Measurements from ENCODE around the gene SYDE2.

SYDE2 gene

DNA sequence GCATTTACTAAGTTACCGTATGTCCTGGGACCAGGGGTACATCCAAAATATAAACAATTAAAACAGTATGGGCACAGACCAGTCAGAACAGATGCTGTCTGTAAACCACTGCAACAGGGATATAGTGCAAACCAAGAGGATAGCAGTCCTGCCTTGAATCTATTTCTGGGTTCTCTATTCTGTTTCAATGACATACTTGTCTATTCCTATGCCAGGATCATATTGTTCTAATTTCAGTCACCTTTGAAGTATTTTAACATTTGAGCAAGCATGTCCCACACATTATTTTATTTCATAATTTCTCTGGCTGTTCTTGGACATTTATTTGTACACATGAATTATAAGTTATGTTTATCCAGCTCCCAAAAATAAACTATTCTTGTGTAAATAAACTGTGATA, 28.2 kb upstream of the SYDE2 start:
- Histone ChIP-seq H3K27me3 (ENCODE audit: control insufficient read depth, insufficient read depth, low read length) (no peaks in the 10 kb centered on the region), H3K4me3 (ENCODE audit: low read depth, low read length) (no peak overlapping the region), H3K4me1 (ENCODE audit: control insufficient read depth, insufficient read depth, low read length) (peaks cover 13% of the 10 kb centered on the region), H3K9ac (ENCODE audit: low read depth, low read length) (no peak overlapping the region), H3K36me3 (ENCODE audit: control insufficient read depth, insufficient read depth, low read length) (no peaks in the 10 kb centered on the region), H3K9me3 (ENCODE audit: control insufficient read depth, insufficient read depth, low read length) (no peaks in the 10 kb centered on the region)

DNA sequence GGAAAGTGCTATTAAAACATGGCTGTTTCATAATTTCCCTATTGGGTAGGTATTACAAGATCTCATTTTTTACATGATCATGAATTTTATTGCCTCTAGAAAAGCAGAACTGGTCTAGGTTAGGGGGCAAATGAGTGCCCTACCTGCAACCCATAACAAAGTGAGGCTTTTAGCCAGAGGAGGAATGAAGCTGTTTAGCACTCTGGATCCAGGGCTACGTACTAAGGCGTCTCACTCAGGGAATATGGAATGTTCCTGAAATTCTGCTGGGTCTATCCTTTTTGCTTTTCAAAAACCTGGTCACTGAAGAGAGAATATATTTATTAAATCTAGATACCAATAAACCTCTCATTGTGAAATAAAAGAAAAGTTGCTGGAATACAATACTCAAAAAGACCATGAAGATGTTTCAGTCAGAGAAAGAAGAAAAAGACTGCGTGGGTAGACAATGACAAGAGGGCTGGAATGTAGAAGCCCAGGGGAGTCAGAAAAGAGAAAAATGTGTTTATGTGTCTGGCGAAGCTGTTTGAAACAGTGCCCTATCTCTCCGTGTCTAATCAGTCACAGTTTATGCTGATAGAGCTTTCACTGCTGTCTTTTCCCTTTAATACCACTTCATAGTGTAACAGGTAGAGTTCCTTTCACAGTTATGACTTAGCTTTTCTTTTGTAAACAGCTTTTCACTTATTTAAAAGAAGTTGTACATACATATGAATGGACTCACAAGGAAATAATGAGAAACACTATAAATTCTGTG, 25.0 kb upstream of the SYDE2 start:
- Histone ChIP-seq H3K36me3 (ENCODE audit: control insufficient read depth, insufficient read depth, low read length) (no peaks in the 10 kb centered on the region), H3K9ac (ENCODE audit: low read depth, low read length) (no peak overlapping the region), H3K4me3 (ENCODE audit: low read depth, low read length) (no peak overlapping the region), H3K4me1 (ENCODE audit: control insufficient read depth, insufficient read depth, low read length) (peaks cover 13% of the 10 kb centered on the region), H3K9me3 (ENCODE audit: control insufficient read depth, insufficient read depth, low read length) (no peaks in the 10 kb centered on the region), H3K27me3 (ENCODE audit: control insufficient read depth, insufficient read depth, low read length) (no peaks in the 10 kb centered on the region)

DNA sequence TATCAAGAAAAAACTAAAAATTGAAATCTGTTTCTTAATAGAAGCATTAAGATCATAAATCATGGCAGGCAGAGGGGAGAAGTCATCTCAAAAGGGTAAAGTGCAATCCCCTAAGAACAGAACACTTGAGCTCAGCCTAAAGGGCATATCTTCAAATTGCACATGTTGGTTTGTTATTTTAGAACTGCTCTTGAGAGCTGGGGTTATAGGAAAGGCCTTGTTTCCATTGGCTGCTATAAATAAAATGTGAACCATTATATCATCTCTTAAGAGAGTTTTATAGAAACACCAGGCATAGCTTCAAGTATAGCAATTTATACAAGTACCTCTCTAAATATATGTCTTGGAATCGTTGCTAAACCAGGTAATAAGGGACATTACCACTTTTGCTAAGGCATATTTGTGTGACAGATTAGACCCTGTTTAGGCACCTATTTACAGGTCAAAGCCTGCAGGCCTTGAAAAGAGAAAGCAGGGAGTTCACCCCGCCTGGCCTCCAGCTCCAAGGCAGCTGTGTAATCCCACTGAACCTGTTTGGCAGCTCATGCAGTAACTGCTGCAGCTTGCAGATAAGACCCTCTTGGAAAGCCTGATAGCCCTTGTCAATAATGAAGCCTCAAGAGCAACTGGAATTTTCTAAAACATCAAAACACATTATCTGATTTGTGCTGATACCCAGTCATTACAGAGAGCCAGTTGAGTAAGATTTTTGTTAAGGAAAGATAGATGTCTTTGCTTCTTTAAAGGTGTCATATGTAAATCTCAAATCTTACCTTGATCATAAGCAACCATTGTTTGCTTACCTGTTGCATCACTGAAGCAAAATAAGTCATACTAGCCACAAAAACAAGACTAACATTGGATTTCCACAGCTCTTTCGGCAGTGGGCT, 24.2 kb upstream of the SYDE2 start:
- Histone ChIP-seq H3K4me3 (ENCODE audit: low read depth, low read length) (no peak overlapping the region), H3K4me1 (ENCODE audit: control insufficient read depth, insufficient read depth, low read length) (peaks cover 13% of the 10 kb centered on the region), H3K9ac (ENCODE audit: low read depth, low read length) (no peak overlapping the region), H3K27me3 (ENCODE audit: control insufficient read depth, insufficient read depth, low read length) (no peaks in the 10 kb centered on the region), H3K9me3 (ENCODE audit: control insufficient read depth, insufficient read depth, low read length) (no peaks in the 10 kb centered on the region), H3K36me3 (ENCODE audit: control insufficient read depth, insufficient read depth, low read length) (no peaks in the 10 kb centered on the region)

DNA sequence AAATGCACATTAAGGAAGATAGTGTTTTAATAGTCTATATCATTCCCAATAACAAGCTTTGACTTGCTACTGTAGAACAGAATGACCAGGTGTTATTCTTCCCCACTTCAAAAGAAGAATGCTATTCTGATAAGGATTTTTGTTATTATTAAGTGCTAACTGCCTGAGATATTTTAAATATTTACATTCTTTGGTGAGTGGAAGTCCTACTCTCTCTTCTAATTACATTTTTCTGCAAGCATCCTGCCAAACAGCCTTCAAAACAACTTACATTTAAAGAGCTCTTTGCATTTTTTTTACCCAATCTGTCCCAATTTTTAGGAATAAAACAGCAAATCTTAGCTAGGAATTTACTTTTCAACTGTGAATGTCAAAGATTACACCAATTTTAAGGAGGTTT, 23.5 kb upstream of the SYDE2 start:
- Histone ChIP-seq H3K9me3 (ENCODE audit: control insufficient read depth, insufficient read depth, low read length) (no peaks in the 10 kb centered on the region), H3K9ac (ENCODE audit: low read depth, low read length) (no peak overlapping the region), H3K36me3 (ENCODE audit: control insufficient read depth, insufficient read depth, low read length) (no peaks in the 10 kb centered on the region), H3K4me1 (ENCODE audit: control insufficient read depth, insufficient read depth, low read length) (peaks cover 13% of the 10 kb centered on the region), H3K4me3 (ENCODE audit: low read depth, low read length) (no peak overlapping the region), H3K27me3 (ENCODE audit: control insufficient read depth, insufficient read depth, low read length) (no peaks in the 10 kb centered on the region)

DNA sequence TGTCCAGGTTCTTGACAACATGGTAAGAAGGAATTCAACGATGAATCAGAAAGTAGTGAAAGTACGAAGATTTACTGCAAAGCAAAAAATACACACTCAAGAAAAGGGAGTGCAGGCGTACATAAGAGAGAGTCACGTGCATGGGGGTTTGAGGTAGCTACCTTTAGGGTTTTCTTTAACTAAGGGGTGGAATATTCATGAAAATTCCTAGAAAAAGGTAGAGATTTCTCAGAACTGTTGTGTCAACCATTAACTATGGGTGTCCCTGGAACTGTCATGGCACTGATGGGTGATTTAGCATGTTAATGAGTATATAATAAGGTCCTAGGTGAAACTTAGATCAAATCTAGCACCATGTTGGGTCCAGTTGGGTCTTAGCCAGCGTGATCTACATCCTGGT, 22.5 kb upstream of the SYDE2 start:
- no peaks in the 10 kb centered on the region for H3K27me3 ChIP-seq (ENCODE audit: control insufficient read depth, insufficient read depth, low read length)
- peaks cover 13% of the 10 kb centered on the region for H3K4me1 ChIP-seq (ENCODE audit: control insufficient read depth, insufficient read depth, low read length)
- H3K9me3 ChIP-seq (ENCODE audit: control insufficient read depth, insufficient read depth, low read length): no peaks in the 10 kb centered on the region
- no peak overlapping the region for H3K9ac ChIP-seq (ENCODE audit: low read depth, low read length)
- no peak overlapping the region for H3K4me3 ChIP-seq (ENCODE audit: low read depth, low read length)
- no peaks in the 10 kb centered on the region for H3K36me3 ChIP-seq (ENCODE audit: control insufficient read depth, insufficient read depth, low read length)

DNA sequence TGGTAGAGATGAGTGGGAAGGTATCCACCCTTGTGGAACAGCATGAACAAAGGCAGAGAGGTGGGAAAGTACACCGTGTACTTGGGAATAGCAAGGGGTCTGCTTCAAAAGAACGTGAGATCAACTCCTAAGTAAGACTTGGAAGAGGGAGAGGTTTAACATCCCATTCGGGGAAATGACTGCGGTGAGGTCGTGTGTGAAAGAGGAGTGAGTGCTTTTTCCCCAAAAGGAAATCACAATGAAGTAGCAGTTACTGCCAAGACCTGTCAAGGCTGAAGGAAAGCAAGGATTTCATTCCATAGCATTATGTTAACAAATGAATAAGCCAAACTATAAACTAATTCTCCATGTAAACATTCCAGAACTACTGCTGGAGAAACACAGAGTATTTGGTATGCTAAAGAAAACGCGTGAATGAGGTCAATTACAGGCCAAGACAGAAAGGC, 20.0 kb upstream of the SYDE2 start:
- Histone ChIP-seq H3K27me3 (ENCODE audit: control insufficient read depth, insufficient read depth, low read length) (no peaks in the 10 kb centered on the region), H3K36me3 (ENCODE audit: control insufficient read depth, insufficient read depth, low read length) (no peaks in the 10 kb centered on the region), H3K4me3 (ENCODE audit: low read depth, low read length) (no peak overlapping the region), H3K4me1 (ENCODE audit: control insufficient read depth, insufficient read depth, low read length) (peaks cover 9% of the 10 kb centered on the region), H3K9me3 (ENCODE audit: control insufficient read depth, insufficient read depth, low read length) (no peaks in the 10 kb centered on the region), H3K9ac (ENCODE audit: low read depth, low read length) (no peak overlapping the region)

DNA sequence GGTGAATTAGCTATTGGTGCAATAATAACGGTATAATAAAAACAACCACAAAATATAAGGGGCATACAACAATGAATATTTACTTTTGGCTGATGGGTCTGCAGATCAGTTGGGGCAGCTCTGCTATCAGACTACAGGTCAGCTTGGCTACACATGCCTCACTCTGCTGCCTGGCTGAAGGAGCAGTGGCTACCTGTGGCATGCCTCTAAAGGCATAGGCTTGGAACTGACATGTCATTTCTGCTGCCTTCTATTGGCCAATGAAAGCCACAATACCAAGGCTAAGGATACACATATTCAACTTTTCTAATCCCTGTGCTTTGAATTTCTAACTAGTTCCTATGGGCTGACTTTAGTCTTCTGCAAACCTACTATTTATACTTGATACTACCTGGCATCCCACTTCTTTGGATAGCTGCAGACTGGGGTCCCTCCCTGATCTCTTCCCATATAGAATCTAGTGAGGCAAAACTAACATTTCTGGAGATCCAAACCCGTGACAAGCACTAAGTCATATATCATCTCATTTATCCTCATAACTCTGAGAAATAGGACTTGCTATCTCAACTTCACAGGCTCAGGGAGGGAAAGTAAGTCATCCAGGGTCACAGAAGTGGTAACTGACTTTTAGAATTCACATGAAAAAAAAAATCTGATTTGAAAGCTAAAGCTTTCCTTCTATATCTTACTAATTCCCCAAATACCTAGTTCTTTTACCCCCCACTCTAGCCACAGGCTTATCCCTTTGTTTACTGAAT, 19.2 kb upstream of the SYDE2 start:
- Histone ChIP-seq H3K9ac (ENCODE audit: low read depth, low read length) (no peak overlapping the region), H3K4me1 (ENCODE audit: control insufficient read depth, insufficient read depth, low read length) (peaks cover 4% of the 10 kb centered on the region), H3K9me3 (ENCODE audit: control insufficient read depth, insufficient read depth, low read length) (no peaks in the 10 kb centered on the region), H3K36me3 (ENCODE audit: control insufficient read depth, insufficient read depth, low read length) (no peaks in the 10 kb centered on the region), H3K27me3 (ENCODE audit: control insufficient read depth, insufficient read depth, low read length) (no peaks in the 10 kb centered on the region), H3K4me3 (ENCODE audit: low read depth, low read length) (no peak overlapping the region)

DNA sequence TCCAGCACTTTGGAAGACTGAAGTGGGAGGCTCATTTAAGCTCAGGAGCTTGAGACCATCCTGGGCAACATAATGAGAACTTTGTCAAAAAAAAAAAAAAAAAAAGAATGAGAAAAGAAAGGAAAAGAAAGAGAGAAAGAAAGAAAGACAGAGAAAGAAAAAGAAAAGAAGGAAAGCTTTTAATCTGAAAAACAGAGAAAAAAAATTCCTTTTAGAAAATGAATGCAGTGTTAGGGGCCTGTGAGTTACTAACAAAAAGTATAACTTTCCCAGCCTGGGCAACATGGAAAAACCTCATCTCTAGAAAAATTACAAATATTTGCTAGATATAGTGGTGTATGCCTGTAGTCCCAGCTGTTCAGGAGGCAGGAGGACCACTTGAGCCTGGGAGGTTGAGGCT, 15.9 kb upstream of the SYDE2 start:
- Histone ChIP-seq H3K4me3 (ENCODE audit: low read depth, low read length) (no peak overlapping the region), H3K36me3 (ENCODE audit: control insufficient read depth, insufficient read depth, low read length) (no peaks in the 10 kb centered on the region), H3K4me1 (ENCODE audit: control insufficient read depth, insufficient read depth, low read length) (no peaks in the 10 kb centered on the region), H3K27me3 (ENCODE audit: control insufficient read depth, insufficient read depth, low read length) (no peaks in the 10 kb centered on the region), H3K9ac (ENCODE audit: low read depth, low read length) (no peak overlapping the region), H3K9me3 (ENCODE audit: control insufficient read depth, insufficient read depth, low read length) (no peaks in the 10 kb centered on the region)

DNA sequence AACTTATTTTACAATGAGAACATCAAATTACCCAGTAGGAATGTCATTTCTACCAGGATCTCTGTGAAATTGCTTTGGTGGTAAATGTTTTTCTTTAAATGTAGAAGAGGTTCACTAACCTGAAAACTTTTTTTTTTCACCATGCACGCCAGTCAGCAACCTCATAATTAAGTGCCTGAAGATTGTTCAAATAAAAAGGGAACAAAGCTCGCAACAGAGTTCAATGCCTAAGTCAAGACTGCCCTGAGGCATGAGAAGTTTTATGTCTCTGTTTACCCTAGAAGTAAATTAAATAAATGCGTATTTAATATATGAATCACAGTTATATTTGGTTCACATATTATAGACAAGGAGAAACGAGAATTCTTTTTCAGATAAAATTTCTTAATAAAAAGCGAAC, 13.8 kb upstream of the SYDE2 start:
- H3K9me3 ChIP-seq (ENCODE audit: control insufficient read depth, insufficient read depth, low read length): no peaks in the 10 kb centered on the region
- no peak overlapping the region for H3K4me3 ChIP-seq (ENCODE audit: low read depth, low read length)
- H3K36me3 ChIP-seq (ENCODE audit: control insufficient read depth, insufficient read depth, low read length): no peaks in the 10 kb centered on the region
- H3K4me1 ChIP-seq (ENCODE audit: control insufficient read depth, insufficient read depth, low read length): no peaks in the 10 kb centered on the region
- H3K9ac ChIP-seq (ENCODE audit: low read depth, low read length): no peak overlapping the region
- no peaks in the 10 kb centered on the region for H3K27me3 ChIP-seq (ENCODE audit: control insufficient read depth, insufficient read depth, low read length)

DNA sequence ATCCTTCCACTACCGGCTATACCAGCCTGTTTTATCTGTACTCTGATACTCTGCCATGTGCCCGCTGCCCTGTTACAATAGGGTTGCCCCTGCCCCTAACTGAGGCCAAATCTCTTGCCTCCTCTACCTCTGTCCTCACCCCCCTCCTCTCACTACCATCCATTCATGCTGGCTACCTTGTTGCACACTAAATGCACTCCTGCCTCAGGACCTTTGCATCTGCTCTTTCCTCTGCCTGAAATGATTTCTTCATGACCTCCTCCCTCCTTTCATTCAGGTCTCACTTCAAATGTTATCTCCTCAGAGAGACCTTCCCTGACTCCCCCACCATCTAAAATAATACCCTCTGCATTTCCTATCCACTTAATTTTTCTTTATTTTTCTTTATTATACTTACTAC, 7.7 kb upstream of the SYDE2 start:
- Histone ChIP-seq H3K4me1 (ENCODE audit: control insufficient read depth, insufficient read depth, low read length) (no peaks in the 10 kb centered on the region), H3K27me3 (ENCODE audit: control insufficient read depth, insufficient read depth, low read length) (no peaks in the 10 kb centered on the region), H3K4me3 (ENCODE audit: low read depth, low read length) (no peak overlapping the region), H3K36me3 (ENCODE audit: control insufficient read depth, insufficient read depth, low read length) (no peaks in the 10 kb centered on the region), H3K9ac (ENCODE audit: low read depth, low read length) (no peak overlapping the region), H3K9me3 (ENCODE audit: control insufficient read depth, insufficient read depth, low read length) (no peaks in the 10 kb centered on the region)

DNA sequence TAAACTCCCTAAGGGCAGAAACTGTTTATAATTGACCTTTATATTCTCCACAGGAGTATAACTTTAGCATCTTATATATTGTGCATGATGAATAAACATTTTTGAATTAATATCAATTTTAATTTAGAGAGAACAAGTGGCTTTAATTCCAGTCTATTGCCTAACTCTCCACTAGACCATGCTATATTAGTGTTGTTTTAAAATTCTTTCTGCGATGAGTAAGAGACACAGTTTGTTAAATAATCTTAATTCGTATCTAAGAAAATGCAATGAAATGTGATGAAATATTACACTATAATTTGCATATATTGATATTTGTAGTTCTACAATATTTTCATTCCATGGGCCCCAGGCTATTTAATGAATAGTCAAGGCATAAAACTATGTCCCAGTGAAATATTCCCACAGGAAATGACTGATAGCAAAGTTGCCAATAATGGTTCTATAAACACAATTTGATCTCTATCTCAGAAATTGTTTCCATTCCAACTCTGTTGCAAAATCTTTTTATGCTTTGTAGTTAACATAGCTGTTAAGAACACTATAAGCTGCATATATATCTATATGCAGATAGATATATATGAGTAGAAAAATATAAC, 2.9 kb upstream of the SYDE2 start:
- Histone ChIP-seq H3K9me3 (ENCODE audit: control insufficient read depth, insufficient read depth, low read length) (no peaks in the 10 kb centered on the region), H3K4me3 (ENCODE audit: low read depth, low read length) (no peak overlapping the region), H3K27me3 (ENCODE audit: control insufficient read depth, insufficient read depth, low read length) (peaks cover 4% of the 10 kb centered on the region), H3K4me1 (ENCODE audit: control insufficient read depth, insufficient read depth, low read length) (peaks cover 3% of the 10 kb centered on the region), H3K9ac (ENCODE audit: low read depth, low read length) (no peak overlapping the region), H3K36me3 (ENCODE audit: control insufficient read depth, insufficient read depth, low read length) (no peaks in the 10 kb centered on the region)
